CD4-positive, alpha-beta T cell treated with Interleukin-15 for 4 hours (primary cell): ENCODE measurements around the gene STK39.
A peak's percentile ranks its signal among the peaks of the same experiment; 100 is the strongest.
"Not testable (repeated sequence)": the region's sequence is repeated elsewhere in the genome, so short reads cannot be mapped to it uniquely, and the experiment has no call there.

Experiments used
- DNase-seq: peaks from one replicate; pipeline ENCODE4 v3.0.0-alpha.2; 2020; ENCODE audit warnings: low spot score

STK39 gene

GRCh38 chr2:168247341-168248261 lies at the start of gene STK39:
Gene STK39, minus strand, starts transcription at chr2:168247595. Its CDS starts 160 bp downstream, at chr2:168247435.
- peak; percentile 74 for DNase-seq

GRCh38 chr2:168295051-168295450 lies 47.7 kb upstream of the STK39 start:
- no peak for DNase-seq

- DNase-seq, result no peak
These were observed 47.0 kb upstream of the STK39 start for GRCh38 chr2:168294409-168294808.

DNA sequence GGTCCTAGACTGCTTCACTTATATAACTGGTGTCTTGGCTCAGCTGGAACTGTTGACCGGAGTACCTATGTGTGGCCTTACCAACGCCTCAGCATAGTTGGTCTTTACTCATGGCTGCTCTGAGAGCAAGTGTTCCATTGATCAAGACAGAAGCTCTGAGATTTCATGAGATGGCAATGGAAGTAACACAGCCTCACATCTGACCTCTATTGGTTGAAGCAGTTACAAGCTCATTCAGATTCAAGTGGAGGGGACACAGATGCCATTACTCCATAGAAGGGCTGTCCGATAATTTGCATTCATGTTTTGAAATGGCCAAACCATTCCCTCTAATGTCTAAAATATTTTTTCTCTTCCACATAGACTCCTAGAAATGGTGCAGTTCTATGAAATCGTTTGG lies 46.4 kb upstream of the STK39 start:
- DNase-seq, result no peak

DNA sequence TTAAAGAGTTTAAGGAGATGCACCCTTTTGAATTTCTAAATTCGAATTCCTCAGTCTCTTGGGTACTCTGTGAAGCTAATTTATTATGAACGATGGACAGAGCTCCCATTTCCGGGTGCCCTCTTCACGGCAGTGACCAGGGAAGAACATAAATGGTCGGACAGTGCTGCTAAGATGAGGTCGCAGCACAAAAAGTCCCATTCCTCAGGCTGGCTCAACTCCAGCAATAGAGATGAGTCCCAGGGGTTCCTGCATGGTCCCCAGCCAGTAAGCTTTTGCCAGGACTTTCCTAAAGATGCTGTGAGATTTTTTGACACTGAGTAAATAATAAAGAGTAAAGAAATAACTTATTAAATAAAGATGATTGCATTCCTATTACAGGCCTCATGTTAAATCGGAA lies 43.0 kb upstream of the STK39 start:
- no peak for DNase-seq

- no peak for DNase-seq
These were observed 42.5 kb upstream of the STK39 start for GRCh38 chr2:168289880-168290279.

DNA sequence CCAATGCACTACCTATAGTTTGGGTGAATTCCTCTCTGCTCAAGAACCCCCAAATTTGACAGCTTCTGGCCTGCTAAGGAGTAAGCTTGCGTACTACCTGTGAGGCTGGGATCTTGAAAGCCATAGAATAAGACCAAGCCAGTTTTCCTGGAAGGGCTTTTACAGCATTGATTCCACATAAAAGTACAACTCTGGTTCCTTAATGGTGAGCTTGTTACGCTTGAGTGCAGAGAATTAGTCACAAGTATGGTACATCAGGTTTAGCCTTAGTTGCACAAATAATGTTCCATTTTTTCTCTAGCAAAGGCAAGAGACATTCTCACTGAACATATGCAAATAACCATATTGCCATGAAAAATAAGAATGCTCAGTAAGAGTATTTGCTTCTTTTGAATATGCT lies 39.1 kb upstream of the STK39 start:
- DNase-seq, result no peak

GRCh38 chr2:168278424-168278888 lies 31.1 kb upstream of the STK39 start:
- no peak for DNase-seq

DNA sequence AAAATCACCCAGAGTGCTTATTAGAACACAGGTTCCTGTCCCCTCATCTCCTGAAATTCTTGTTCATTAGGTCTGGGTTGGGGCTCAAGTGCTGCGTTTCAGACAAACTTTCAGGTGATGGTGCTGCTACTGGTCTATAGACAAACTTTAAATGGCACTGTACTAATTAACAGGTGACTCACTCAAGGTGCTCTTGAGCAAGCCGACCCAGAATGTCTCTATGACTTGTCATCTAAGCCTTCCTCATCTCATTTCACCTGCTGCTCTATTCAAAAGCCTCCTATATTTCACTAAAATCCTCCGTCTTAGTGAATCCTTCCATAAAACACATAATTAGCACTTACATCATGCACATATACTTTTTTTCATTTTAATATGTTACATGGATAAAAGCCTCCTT lies 29.9 kb upstream of the STK39 start:
- no peak for DNase-seq

GRCh38 chr2:168272225-168272624 lies 24.8 kb upstream of the STK39 start:
- no peak for DNase-seq

- DNase-seq, result not testable (repeated sequence)
These were observed 15.5 kb upstream of the STK39 start for GRCh38 chr2:168262926-168263325.

GRCh38 chr2:168256448-168256847 lies 9.1 kb upstream of the STK39 start:
- DNase-seq, result no peak

DNA sequence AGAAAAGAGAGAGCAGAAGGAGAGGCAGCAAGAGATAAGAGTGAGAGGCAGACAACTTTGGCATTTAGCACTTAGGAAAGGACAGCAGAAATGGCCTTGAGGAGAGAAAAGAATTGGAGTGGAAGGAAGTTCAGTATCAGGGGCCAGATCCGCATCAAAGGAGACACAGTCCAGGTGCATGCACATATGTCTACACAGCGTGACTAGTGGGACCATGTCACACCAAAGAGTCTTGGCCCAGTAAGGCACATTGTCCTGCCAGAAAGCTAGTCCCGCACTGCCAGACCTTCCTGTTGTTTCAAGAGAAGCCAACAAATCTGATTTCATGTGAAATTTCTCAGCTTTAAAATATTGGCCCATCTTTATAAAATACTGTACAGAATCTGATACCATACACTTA lies 8.5 kb upstream of the STK39 start:
- no peak for DNase-seq

- DNase-seq, result no peak
These were observed 7.7 kb upstream of the STK39 start for GRCh38 chr2:168255103-168255502.

DNA sequence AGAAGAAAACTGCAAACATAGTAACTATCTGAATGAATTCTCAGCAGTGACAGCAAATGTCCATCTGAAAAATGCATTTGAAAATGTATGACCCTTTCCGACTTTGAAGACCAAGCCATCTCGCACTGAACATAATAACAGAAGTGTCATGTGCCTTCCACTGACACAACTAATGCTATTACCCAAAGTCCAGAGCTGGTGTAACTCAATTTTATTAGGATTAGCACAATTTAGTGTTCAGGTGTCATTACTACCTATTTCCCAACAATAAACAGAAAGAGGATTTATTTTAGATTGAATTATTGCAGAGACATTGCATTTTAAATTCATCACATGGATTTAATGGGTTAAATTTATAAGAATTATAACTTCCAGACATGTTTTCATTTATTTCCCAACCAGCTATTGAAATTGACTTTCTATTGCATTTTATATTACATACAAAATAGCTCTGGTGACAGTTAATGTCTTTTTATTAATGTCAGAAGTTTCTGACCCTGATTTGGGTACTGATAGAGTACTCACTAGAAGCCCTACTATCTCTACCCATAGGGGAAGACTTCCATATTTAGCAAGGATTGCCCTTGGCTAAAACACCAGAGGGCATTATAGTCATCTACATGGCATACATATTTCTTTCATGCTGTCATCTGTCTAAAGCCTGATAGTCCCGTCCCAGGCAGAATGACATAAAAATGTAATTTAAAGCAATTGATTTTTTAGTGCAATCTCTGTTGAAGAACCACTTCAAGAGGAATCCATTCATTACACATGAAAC lies 7.0 kb upstream of the STK39 start:
- DNase-seq, result no peak

DNA sequence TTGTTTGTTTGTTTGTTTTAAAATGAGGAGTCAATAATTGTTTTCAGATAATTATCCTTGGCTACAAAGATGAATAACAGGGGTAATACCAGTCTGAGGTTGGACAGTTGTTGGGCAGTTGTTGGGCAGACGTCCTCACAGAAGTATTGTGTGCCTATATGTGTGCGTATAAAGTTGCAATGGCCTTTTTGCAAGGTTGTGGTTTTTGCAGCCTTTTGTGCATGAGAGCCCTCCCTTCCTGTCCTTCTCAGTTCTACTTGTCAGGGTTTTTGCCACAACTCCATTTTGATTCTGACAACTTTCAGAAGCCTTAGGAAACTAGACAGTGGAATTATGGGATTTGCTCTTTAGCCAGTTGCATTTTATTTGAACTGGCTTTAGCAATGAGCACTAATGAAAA lies 6.0 kb upstream of the STK39 start:
- DNase-seq, result no peak

GRCh38 chr2:168252976-168253375 lies 5.6 kb upstream of the STK39 start:
- no peak for DNase-seq

DNA sequence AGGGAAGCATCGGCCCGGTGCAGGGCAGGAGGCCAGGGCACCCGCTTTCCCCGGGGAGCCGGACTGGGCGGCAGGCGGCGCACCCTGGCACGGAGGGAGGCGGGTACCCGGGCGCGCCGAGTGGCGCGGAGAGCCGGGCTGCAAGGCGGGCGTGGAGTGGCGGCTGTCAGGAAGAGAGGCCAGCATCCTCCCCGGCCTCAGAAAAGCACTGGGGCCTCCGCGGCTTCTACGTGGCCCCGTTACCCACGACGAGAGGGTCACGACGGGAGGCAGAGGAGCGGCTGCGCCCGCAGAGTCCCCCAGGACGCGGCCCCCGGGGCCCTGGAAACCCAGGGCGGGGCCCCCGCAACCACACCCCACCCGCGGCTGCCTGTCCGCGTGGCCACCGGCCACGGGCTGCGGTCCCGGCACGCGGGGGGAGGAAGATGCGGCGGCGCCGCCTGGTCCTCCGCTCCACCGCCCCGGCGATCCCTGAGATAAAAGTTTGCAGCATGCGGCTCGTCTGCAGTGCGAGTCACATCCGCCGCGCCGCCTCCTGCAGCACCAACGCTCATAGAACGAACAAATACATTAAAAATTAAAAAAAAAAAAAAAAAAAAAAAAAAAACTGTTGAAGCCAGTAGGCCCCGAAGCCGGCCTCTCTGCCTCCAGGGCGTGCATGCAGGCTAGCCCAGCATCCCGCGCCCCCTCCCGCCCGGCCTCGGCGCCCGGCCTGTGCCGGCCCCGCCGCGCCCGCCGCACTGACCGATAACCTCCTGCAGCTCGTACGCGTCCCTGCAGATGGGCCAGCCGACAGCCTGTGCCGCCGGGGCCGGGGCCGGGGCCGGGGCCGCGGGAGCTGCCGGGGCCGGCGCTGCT lies 683 bp downstream of the STK39 start:
- peak; percentile 76 for DNase-seq

GRCh38 chr2:168246072-168246482 lies 1.3 kb downstream of the STK39 start:
- no peak for DNase-seq

DNA sequence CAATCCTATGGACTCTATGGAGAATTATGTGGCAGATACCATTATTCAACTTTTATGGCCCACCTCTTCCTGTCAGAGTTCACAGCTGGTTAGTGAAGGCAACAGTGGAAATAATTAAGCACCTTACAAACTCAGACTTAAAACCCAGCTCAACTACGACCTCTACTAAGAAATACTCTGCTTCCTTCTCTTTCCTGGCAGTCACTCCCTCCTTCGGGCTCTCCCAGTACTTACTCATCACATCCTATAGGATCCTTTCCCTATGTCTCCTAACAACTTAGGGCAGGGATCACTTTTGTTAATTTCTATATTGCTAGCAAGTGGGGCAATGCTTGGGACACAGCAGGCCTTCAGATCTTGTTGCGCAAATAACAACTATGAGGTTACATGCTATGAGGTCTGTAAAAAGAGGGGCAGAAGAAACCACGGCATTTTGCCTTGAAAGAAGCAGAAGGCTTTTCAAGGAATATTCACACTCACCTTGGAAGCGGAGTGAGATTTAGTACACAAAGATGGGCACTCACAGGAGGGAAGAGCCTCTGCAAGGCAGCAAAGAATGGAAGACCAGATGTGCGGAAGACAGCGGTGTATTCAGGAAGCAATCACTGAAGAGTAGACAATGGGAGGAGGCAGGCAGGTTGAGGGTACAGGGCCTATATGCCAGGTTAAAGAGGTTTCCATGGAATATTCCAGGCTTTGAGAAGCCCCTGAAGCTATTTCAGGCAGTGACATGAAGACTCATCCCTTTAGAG lies 2.1 kb downstream of the STK39 start:
- DNase-seq, result peak; percentile 17

DNA sequence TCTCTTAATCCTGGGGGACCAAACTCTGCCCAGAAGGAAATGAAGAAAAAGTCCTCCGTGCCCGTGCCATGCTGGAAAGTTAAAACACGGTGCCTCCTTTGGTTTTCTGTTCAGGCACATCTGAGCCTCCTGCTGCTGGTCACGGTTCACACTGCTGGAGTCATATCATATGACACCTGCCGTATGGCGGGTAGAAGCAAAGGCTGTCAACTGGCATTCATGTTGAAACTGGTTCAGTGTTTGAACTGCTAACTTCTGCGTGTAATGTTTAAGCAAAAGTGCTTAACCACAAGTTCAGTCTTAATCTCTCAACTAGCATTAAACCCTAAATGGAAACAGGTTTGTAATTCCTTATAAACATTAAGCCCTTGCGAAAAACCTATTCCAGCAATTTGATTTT lies 3.1 kb downstream of the STK39 start:
- DNase-seq, result peak; percentile 46
